Measurements from ENCODE around the gene CACNA1F.

The CACNA1F gene

DNA sequence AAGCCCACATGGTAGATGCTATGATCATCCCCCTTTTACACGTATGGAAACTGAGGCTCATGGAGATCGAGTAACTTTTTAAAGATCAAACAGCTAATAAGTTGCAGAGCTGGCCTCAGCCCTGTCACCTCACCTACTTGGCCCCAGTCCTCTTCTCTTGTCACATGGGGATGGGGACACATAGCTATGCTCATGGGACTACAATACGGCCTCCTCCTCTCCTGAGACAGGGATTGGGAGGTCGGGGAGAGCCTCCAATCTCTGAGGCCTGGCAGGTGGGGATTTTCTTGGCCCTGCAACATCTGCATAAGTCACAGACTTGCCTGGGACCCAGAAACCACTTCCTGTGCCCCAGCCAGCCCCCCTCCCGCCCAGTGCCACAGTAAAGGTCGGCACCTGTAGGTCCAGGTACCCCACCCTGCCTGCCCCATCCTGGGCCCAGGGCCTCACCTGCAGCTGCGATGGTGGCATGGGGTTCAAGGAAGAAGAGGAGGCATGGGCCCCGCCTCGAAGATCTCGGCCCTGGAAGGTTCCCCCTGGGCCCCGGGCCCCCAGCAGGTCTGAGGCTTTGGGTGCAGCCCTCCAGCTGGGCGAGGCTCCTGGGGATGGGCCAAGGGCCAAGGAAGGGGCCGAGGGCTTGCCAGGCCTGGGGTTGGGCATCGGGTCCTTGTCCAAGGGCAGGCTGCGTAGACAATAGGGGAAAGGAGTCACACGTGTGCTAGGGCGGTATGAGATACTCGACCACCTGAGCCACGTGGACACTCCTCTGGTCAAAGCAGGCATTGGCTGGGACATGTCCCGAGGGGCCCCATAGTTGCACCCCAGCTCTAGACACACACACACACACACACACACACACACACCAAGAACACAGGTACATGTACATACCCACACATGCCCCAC, 25.0 kb upstream of the CACNA1F start:
- Histone ChIP-seq H3K36me3 (ENCODE audit: control insufficient read depth, insufficient read depth, low read length) (no peaks in the 10 kb centered on the region), H3K27me3 (replicated peaks; ENCODE audit: control insufficient read depth, insufficient read depth, low read length, poor library complexity, severe bottlenecking) (no peaks in the 10 kb centered on the region), H3K27ac (ENCODE audit: insufficient read depth, low read length, poor library complexity, severe bottlenecking) (peak overlapping the region; percentile 14), H3K4me3 (ENCODE audit: insufficient read depth, low read depth, low read length, poor library complexity, severe bottlenecking) (no peak overlapping the region), H3K4me1 (ENCODE audit: control insufficient read depth, insufficient read depth, low read length, poor library complexity, severe bottlenecking) (peaks cover 22% of the 10 kb centered on the region), H3K9me3 (ENCODE audit: control insufficient read depth, low read length) (no peaks in the 10 kb centered on the region)
- no peak for DNase-seq

GRCh38 chrX:49257074-49257790, 24.1 kb upstream of the CACNA1F start:
- H3K4me3 ChIP-seq (ENCODE audit: insufficient read depth, low read depth, low read length, poor library complexity, severe bottlenecking) = no peak overlapping the region
- peak overlapping the region; percentile 42 for H3K27ac ChIP-seq (ENCODE audit: insufficient read depth, low read length, poor library complexity, severe bottlenecking)
- no peak for DNase-seq

GRCh38 chrX:49256268-49256995, 23.3 kb upstream of the CACNA1F start:
- no peaks in the 10 kb centered on the region for H3K36me3 ChIP-seq (ENCODE audit: control insufficient read depth, insufficient read depth, low read length)
- H3K4me3 ChIP-seq (ENCODE audit: insufficient read depth, low read depth, low read length, poor library complexity, severe bottlenecking) = no peak overlapping the region
- DNase-seq = no peak
- H3K4me1 ChIP-seq (ENCODE audit: control insufficient read depth, insufficient read depth, low read length, poor library complexity, severe bottlenecking) = peaks cover 22% of the 10 kb centered on the region
- no peaks in the 10 kb centered on the region for H3K27me3 ChIP-seq (replicated peaks; ENCODE audit: control insufficient read depth, insufficient read depth, low read length, poor library complexity, severe bottlenecking)
- H3K27ac ChIP-seq (ENCODE audit: insufficient read depth, low read length, poor library complexity, severe bottlenecking) = no peak overlapping the region
- no peaks in the 10 kb centered on the region for H3K9me3 ChIP-seq (ENCODE audit: control insufficient read depth, low read length)

More at GRCh38 chrX:49257074-49257790, 24.1 kb upstream of the CACNA1F start:
- Histone ChIP-seq H3K9me3 (ENCODE audit: control insufficient read depth, low read length) (no peaks in the 10 kb centered on the region), H3K27me3 (replicated peaks; ENCODE audit: control insufficient read depth, insufficient read depth, low read length, poor library complexity, severe bottlenecking) (no peaks in the 10 kb centered on the region), H3K36me3 (ENCODE audit: control insufficient read depth, insufficient read depth, low read length) (no peaks in the 10 kb centered on the region), H3K4me1 (ENCODE audit: control insufficient read depth, insufficient read depth, low read length, poor library complexity, severe bottlenecking) (peaks cover 22% of the 10 kb centered on the region)

DNA sequence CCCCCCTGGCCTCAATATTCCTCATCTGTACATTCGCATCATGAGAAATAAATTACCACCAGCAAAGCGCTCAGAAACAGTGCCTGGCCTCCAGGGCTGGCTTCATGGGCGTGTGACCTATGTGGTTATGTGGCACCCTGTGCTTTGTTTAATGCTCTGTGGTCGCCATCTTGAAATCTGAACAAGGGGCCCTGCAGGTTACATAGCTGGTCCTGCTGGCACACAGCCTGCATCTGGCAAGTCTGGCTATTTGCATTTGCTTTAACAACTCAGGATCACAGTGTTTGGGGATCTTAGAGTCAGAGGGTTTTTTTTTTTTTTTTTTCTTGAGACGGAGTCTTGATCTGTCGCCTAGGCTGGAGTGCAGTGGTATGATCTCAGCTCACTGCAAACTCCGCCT, 21.5 kb upstream of the CACNA1F start:
- DNase-seq = no peak
- Histone ChIP-seq H3K27ac (ENCODE audit: insufficient read depth, low read length, poor library complexity, severe bottlenecking) (no peak overlapping the region), H3K4me1 (ENCODE audit: control insufficient read depth, insufficient read depth, low read length, poor library complexity, severe bottlenecking) (peaks cover 22% of the 10 kb centered on the region), H3K4me3 (ENCODE audit: insufficient read depth, low read depth, low read length, poor library complexity, severe bottlenecking) (no peak overlapping the region), H3K27me3 (replicated peaks; ENCODE audit: control insufficient read depth, insufficient read depth, low read length, poor library complexity, severe bottlenecking) (no peaks in the 10 kb centered on the region), H3K36me3 (ENCODE audit: control insufficient read depth, insufficient read depth, low read length) (peaks cover 4% of the 10 kb centered on the region), H3K9me3 (ENCODE audit: control insufficient read depth, low read length) (no peaks in the 10 kb centered on the region)

DNA sequence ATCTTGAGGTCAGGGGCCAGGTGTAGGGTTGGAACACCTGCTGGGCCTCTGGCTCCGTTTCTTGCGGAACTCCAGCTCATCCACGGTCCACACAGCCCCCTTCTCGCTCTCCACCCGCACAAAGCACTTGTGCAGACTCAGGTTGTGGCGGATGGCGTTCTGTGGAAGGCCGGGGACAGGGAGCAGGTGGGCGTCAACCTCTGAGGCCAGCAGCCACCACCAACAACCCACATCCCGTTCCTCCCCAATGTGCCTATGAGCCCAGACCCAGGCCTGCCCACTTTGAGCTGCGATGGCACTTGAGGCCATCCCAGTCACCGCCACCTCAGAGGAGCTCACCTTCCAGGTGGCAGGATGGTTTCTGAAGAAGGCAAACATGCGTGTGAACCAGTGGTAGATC, 18.2 kb upstream of the CACNA1F start:
- no peak overlapping the region for H3K4me3 ChIP-seq (ENCODE audit: insufficient read depth, low read depth, low read length, poor library complexity, severe bottlenecking)
- peaks cover 16% of the 10 kb centered on the region for H3K36me3 ChIP-seq (ENCODE audit: control insufficient read depth, insufficient read depth, low read length)
- no peak for DNase-seq
- H3K27ac ChIP-seq (ENCODE audit: insufficient read depth, low read length, poor library complexity, severe bottlenecking) = no peak overlapping the region
- no peaks in the 10 kb centered on the region for H3K27me3 ChIP-seq (replicated peaks; ENCODE audit: control insufficient read depth, insufficient read depth, low read length, poor library complexity, severe bottlenecking)
- H3K4me1 ChIP-seq (ENCODE audit: control insufficient read depth, insufficient read depth, low read length, poor library complexity, severe bottlenecking) = no peaks in the 10 kb centered on the region
- no peaks in the 10 kb centered on the region for H3K9me3 ChIP-seq (ENCODE audit: control insufficient read depth, low read length)

DNA sequence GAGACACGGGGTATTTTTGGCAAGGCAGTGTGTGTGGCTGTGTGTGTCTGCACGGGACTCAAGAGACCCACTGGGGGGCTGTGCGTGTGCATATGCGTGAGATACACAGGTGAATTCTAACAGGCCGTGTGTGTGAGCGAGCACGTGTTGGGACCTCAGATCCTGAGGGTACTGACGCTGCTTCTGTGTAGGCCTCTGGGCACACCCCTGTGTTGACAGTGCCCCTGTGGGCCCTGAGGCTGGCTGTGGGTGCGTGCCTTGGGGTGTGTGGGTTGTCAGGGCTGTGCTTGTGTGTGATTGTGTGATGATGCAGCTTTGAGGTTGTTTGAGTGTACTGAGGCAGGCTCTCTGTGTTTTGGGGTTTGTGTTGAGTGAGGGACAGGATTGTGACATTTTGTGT, 17.4 kb upstream of the CACNA1F start:
- no peak overlapping the region for H3K4me3 ChIP-seq (ENCODE audit: insufficient read depth, low read depth, low read length, poor library complexity, severe bottlenecking)
- no peak overlapping the region for H3K27ac ChIP-seq (ENCODE audit: insufficient read depth, low read length, poor library complexity, severe bottlenecking)
- DNase-seq = no peak
- peaks cover 16% of the 10 kb centered on the region for H3K36me3 ChIP-seq (ENCODE audit: control insufficient read depth, insufficient read depth, low read length)
- no peaks in the 10 kb centered on the region for H3K27me3 ChIP-seq (replicated peaks; ENCODE audit: control insufficient read depth, insufficient read depth, low read length, poor library complexity, severe bottlenecking)
- no peaks in the 10 kb centered on the region for H3K4me1 ChIP-seq (ENCODE audit: control insufficient read depth, insufficient read depth, low read length, poor library complexity, severe bottlenecking)
- H3K9me3 ChIP-seq (ENCODE audit: control insufficient read depth, low read length) = no peaks in the 10 kb centered on the region

- Histone ChIP-seq H3K4me1 (ENCODE audit: control insufficient read depth, insufficient read depth, low read length, poor library complexity, severe bottlenecking) (no peaks in the 10 kb centered on the region), H3K4me3 (ENCODE audit: insufficient read depth, low read depth, low read length, poor library complexity, severe bottlenecking) (no peak overlapping the region), H3K9me3 (ENCODE audit: control insufficient read depth, low read length) (no peaks in the 10 kb centered on the region), H3K36me3 (ENCODE audit: control insufficient read depth, insufficient read depth, low read length) (peaks cover 16% of the 10 kb centered on the region), H3K27ac (ENCODE audit: insufficient read depth, low read length, poor library complexity, severe bottlenecking) (no peak overlapping the region), H3K27me3 (replicated peaks; ENCODE audit: control insufficient read depth, insufficient read depth, low read length, poor library complexity, severe bottlenecking) (no peaks in the 10 kb centered on the region)
- DNase-seq = no peak
Observed at GRCh38 chrX:49250066-49250465, 16.9 kb upstream of the CACNA1F start.

DNA sequence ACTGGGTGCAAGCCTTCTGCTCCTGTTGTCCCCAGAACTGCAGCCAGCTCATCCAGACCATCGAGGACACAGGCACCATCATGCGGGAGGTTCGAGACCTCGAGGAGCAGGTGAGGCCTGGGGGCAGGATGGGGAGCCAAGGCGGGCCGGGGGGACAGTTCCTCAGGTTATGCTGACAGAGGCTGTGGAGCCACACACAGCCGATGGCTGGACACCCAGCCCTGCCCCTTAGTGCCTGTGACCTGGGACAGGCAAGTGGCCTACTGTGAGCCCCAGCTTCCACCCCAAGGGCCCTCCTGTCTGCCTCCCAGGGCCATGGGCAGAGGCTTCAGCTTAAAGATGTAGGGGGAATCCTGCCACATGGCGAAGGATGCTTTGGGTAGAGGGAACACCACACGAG, 16.5 kb upstream of the CACNA1F start:
- H3K27me3 ChIP-seq (replicated peaks; ENCODE audit: control insufficient read depth, insufficient read depth, low read length, poor library complexity, severe bottlenecking) = no peaks in the 10 kb centered on the region
- no peak for DNase-seq
- peaks cover 21% of the 10 kb centered on the region for H3K36me3 ChIP-seq (ENCODE audit: control insufficient read depth, insufficient read depth, low read length)
- no peak overlapping the region for H3K27ac ChIP-seq (ENCODE audit: insufficient read depth, low read length, poor library complexity, severe bottlenecking)
- no peaks in the 10 kb centered on the region for H3K9me3 ChIP-seq (ENCODE audit: control insufficient read depth, low read length)
- H3K4me3 ChIP-seq (ENCODE audit: insufficient read depth, low read depth, low read length, poor library complexity, severe bottlenecking) = no peak overlapping the region
- H3K4me1 ChIP-seq (ENCODE audit: control insufficient read depth, insufficient read depth, low read length, poor library complexity, severe bottlenecking) = no peaks in the 10 kb centered on the region

GRCh38 chrX:49249071-49249470, 15.9 kb upstream of the CACNA1F start:
- no peak for DNase-seq
- Histone ChIP-seq H3K4me3 (ENCODE audit: insufficient read depth, low read depth, low read length, poor library complexity, severe bottlenecking) (no peak overlapping the region), H3K4me1 (ENCODE audit: control insufficient read depth, insufficient read depth, low read length, poor library complexity, severe bottlenecking) (no peaks in the 10 kb centered on the region), H3K9me3 (ENCODE audit: control insufficient read depth, low read length) (no peaks in the 10 kb centered on the region), H3K27ac (ENCODE audit: insufficient read depth, low read length, poor library complexity, severe bottlenecking) (no peak overlapping the region), H3K27me3 (replicated peaks; ENCODE audit: control insufficient read depth, insufficient read depth, low read length, poor library complexity, severe bottlenecking) (no peaks in the 10 kb centered on the region), H3K36me3 (ENCODE audit: control insufficient read depth, insufficient read depth, low read length) (peaks cover 21% of the 10 kb centered on the region)

All from effector memory CD4-positive, alpha-beta T cell (primary cell).